ENCODE results near the gene GAS7. TPM values are rescaled to one million over a fixed set of nuclear protein-coding genes. Genes with fewer than 3 reads are reported as not detected.
A peak's percentile ranks its signal among the peaks of the same experiment; 100 is the strongest.

The GAS7 gene
- total RNA-seq, 8 experiments from 2014 or later, result 4.1 to 37.7 (median 9.7) TPM

- 72 to 100% methylated on average over 2 to 4 of the region's 11 CpGs; no CpG with 5 or more reads in 8 of the 10 experiments for WGBS, 10 experiments
- Histone ChIP-seq H3K4me3 (no peak within 1 kb of the TSS), H3K4me1 (replicated peaks in 1 of 2) (peaks cover 0 to 10% of the 10 kb centered on the region in 2 donors), H3K27ac (no peak within 1 kb of the TSS)
- in situ Hi-C loops (cut with MboI; ENCODE audit: low pct_unique_long_range_greater_than_20kb in 2 of 9, low sequenced_read_pairs in 9 of 9, unreplicated experiment in 9 of 9), result loop anchor here in 4 of 9 experiments (25.0 kb wide), 1 partner anchor 707 kb away; no protein-coding TSS in a partner anchor
- no peak for ATAC-seq (replicated peaks in 6 of 8)
Measured at GRCh38 chr17:9905078-9905415, 293.4 kb downstream of the GAS7 start, which contains the start of gene RCVRN. RCVRN (minus strand) TSS chr17:9905271; CDS start chr17:9905180, 91 bp downstream.

- no peak overlapping the region for H3K4me3 ChIP-seq
- WGBS, 10 experiments, result 82 to 100% (median 95%) methylated on average over 1 to 11 of the region's 35 CpGs
- H3K4me1 ChIP-seq (replicated peaks in 1 of 2), result peaks cover 0 to 15% of the 10 kb centered on the region in 2 donors
- no peak overlapping the region for H3K27ac ChIP-seq
- ATAC-seq (replicated peaks in 6 of 8), result no peak
- in situ Hi-C loops (cut with MboI; ENCODE audit: low pct_unique_long_range_greater_than_20kb in 2 of 9, low sequenced_read_pairs in 9 of 9, unreplicated experiment in 9 of 9), result loop anchor here in 4 of 9 experiments (25.0 kb wide), 1 partner anchor 708 kb away; no protein-coding TSS in a partner anchor
Measured at GRCh38 chr17:9904277-9905077, 293.9 kb downstream of the GAS7 start.

- in situ Hi-C loops (cut with MboI; ENCODE audit: low pct_unique_long_range_greater_than_20kb in 2 of 9, low sequenced_read_pairs in 9 of 9, unreplicated experiment in 9 of 9), result loop anchor here in 4 of 9 experiments (25.0 kb wide), 1 partner anchor 710 kb away; no protein-coding TSS in a partner anchor
- H3K27ac ChIP-seq, result no peak overlapping the region
- peak in 7 of 8 experiments; percentile 12 to 63 (median 51) for ATAC-seq (replicated peaks in 6 of 8)
- peaks cover 10 to 18% of the 10 kb centered on the region in 2 donors for H3K4me1 ChIP-seq (replicated peaks in 1 of 2)
- 0 to 50% (median 10%) methylated on average over 1 to 2 of the region's 2 CpGs; no CpG with 5 or more reads in 4 of the 10 experiments for WGBS, 10 experiments
- H3K4me3 ChIP-seq, result no peak overlapping the region
Measured at GRCh38 chr17:9902120-9902519, 296.3 kb downstream of the GAS7 start.

GRCh38 chr17:9900784-9901183 lies 297.6 kb downstream of the GAS7 start:
- no peak overlapping the region for H3K4me3 ChIP-seq
- ATAC-seq (replicated peaks in 6 of 8), result peak in 2 of 8 experiments; percentile 81 to 90
- in situ Hi-C loops (cut with MboI; ENCODE audit: low pct_unique_long_range_greater_than_20kb in 2 of 9, low sequenced_read_pairs in 9 of 9, unreplicated experiment in 9 of 9), result loop anchor here in 4 of 9 experiments (25.0 kb wide), 1 partner anchor 712 kb away; no protein-coding TSS in a partner anchor
- WGBS, 10 experiments, result 0 to 95% (median 77%) methylated on average over 1 to 8 of the region's 8 CpGs; no CpG with 5 or more reads in 1 of the 10 experiments
- H3K4me1 ChIP-seq (replicated peaks in 1 of 2), result peaks cover 14 to 20% of the 10 kb centered on the region in 2 donors
- no peak overlapping the region for H3K27ac ChIP-seq

GRCh38 chr17:9900044-9900594 lies 298.3 kb downstream of the GAS7 start:
- Histone ChIP-seq H3K27ac (no peak overlapping the region), H3K4me1 (replicated peaks in 1 of 2) (peaks cover 14 to 20% of the 10 kb centered on the region in 2 donors), H3K4me3 (no peak overlapping the region)
- WGBS, 10 experiments, result 0 to 80% (median 54%) methylated on average over 1 to 5 of the region's 8 CpGs
- in situ Hi-C loops (cut with MboI; ENCODE audit: low pct_unique_long_range_greater_than_20kb in 2 of 9, low sequenced_read_pairs in 9 of 9, unreplicated experiment in 9 of 9), result loop anchor here in 4 of 9 experiments (25.0 kb wide), 1 partner anchor 712 kb away; no protein-coding TSS in a partner anchor
- ATAC-seq (replicated peaks in 6 of 8), result peak in 1 of 8 experiments; percentile 10

GRCh38 chr17:9899280-9900043 lies 298.9 kb downstream of the GAS7 start:
- 55 to 100% (median 92%) methylated on average over 2 to 11 of the region's 21 CpGs; no CpG with 5 or more reads in 3 of the 10 experiments for WGBS, 10 experiments
- Histone ChIP-seq H3K4me1 (replicated peaks in 1 of 2) (peaks cover 14 to 20% of the 10 kb centered on the region in 2 donors), H3K4me3 (no peak overlapping the region), H3K27ac (no peak overlapping the region)
- in situ Hi-C loops (cut with MboI; ENCODE audit: low pct_unique_long_range_greater_than_20kb in 2 of 9, low sequenced_read_pairs in 9 of 9, unreplicated experiment in 9 of 9), result loop anchor here in 4 of 9 experiments (25.0 kb wide), 1 partner anchor 713 kb away; no protein-coding TSS in a partner anchor
- ATAC-seq (replicated peaks in 6 of 8), result no peak

GRCh38 chr17:9898812-9899211 lies 299.6 kb downstream of the GAS7 start:
- no peak for ATAC-seq (replicated peaks in 6 of 8)
- 0 to 90% (median 82%) methylated on average over 1 to 3 of the region's 8 CpGs; no CpG with 5 or more reads in 4 of the 10 experiments for WGBS, 10 experiments
- Histone ChIP-seq H3K27ac (no peak overlapping the region), H3K4me1 (replicated peaks in 1 of 2) (peaks cover 14 to 20% of the 10 kb centered on the region in 2 donors), H3K4me3 (no peak overlapping the region)
- in situ Hi-C loops (cut with MboI; ENCODE audit: low pct_unique_long_range_greater_than_20kb in 2 of 9, low sequenced_read_pairs in 9 of 9, unreplicated experiment in 9 of 9), result no loop called here

GRCh38 chr17:9897372-9897968 lies 300.9 kb downstream of the GAS7 start:
- 60 to 100% (median 88%) methylated on average over 1 to 2 of the region's 13 CpGs; no CpG with 5 or more reads in 5 of the 10 experiments for WGBS, 10 experiments
- in situ Hi-C loops (cut with MboI; ENCODE audit: low pct_unique_long_range_greater_than_20kb in 2 of 9, low sequenced_read_pairs in 9 of 9, unreplicated experiment in 9 of 9), result no loop called here
- H3K4me1 ChIP-seq (replicated peaks in 1 of 2), result peaks cover 14 to 20% of the 10 kb centered on the region in 2 donors
- ATAC-seq (replicated peaks in 6 of 8), result peak in 5 of 8 experiments; percentile 72 to 86 (median 85)
- peak overlapping the region in 1 of 2 donors; percentile 56 for H3K27ac ChIP-seq
- no peak overlapping the region for H3K4me3 ChIP-seq

GRCh38 chr17:9895923-9896322 lies 302.5 kb downstream of the GAS7 start:
- Histone ChIP-seq H3K4me1 (replicated peaks in 1 of 2) (peaks cover 14 to 20% of the 10 kb centered on the region in 2 donors), H3K27ac (no peak overlapping the region), H3K4me3 (no peak overlapping the region)
- no peak for ATAC-seq (replicated peaks in 6 of 8)
- in situ Hi-C loops (cut with MboI; ENCODE audit: low pct_unique_long_range_greater_than_20kb in 2 of 9, low sequenced_read_pairs in 9 of 9, unreplicated experiment in 9 of 9), result no loop called here

- 88 to 100% (median 96%) methylated on average over 1 to 3 of the region's 3 CpGs; no CpG with 5 or more reads in 5 of the 10 experiments for WGBS, 10 experiments
- in situ Hi-C loops (cut with MboI; ENCODE audit: low pct_unique_long_range_greater_than_20kb in 2 of 9, low sequenced_read_pairs in 9 of 9, unreplicated experiment in 9 of 9), result no loop called here
- ATAC-seq (replicated peaks in 6 of 8), result peak in 1 of 8 experiments; percentile 45
Measured at GRCh38 chr17:9894231-9894630, 304.2 kb downstream of the GAS7 start.

GRCh38 chr17:9893411-9894012 lies 304.9 kb downstream of the GAS7 start:
- Histone ChIP-seq H3K27ac (no peak overlapping the region), H3K4me3 (no peak overlapping the region), H3K4me1 (replicated peaks in 1 of 2) (peaks cover 10 to 14% of the 10 kb centered on the region in 2 donors)
- in situ Hi-C loops (cut with MboI; ENCODE audit: low pct_unique_long_range_greater_than_20kb in 2 of 9, low sequenced_read_pairs in 9 of 9, unreplicated experiment in 9 of 9), result no loop called here
- ATAC-seq (replicated peaks in 6 of 8), result peak in 2 of 8 experiments; percentile 39 to 55
- WGBS, 10 experiments, result 0 to 95% (median 76%) methylated on average over 3 of the region's 3 CpGs

More at GRCh38 chr17:9894231-9894630, 304.2 kb downstream of the GAS7 start:
- H3K4me1 ChIP-seq (replicated peaks in 1 of 2), result peaks cover 12 to 14% of the 10 kb centered on the region in 2 donors
- H3K27ac ChIP-seq, result no peak overlapping the region
- H3K4me3 ChIP-seq, result no peak overlapping the region

GRCh38 chr17:9890124-9890523 lies 308.3 kb downstream of the GAS7 start:
- ATAC-seq (replicated peaks in 6 of 8), result peak in 3 of 8 experiments; percentile 72 to 86 (median 76)
- H3K27ac ChIP-seq, result no peak overlapping the region
- WGBS, 10 experiments, result 0 to 100% (median 14%) methylated on average over 1 of the region's 2 CpGs; no CpG with 5 or more reads in 2 of the 10 experiments

More at GRCh38 chr17:9890124-9890523, 308.3 kb downstream of the GAS7 start:
- Histone ChIP-seq H3K4me3 (no peak overlapping the region), H3K4me1 (replicated peaks in 1 of 2) (no peaks in the 10 kb centered on the region)
- in situ Hi-C loops (cut with MboI; ENCODE audit: low pct_unique_long_range_greater_than_20kb in 2 of 9, low sequenced_read_pairs in 9 of 9, unreplicated experiment in 9 of 9), result no loop called here
